ENCODE data around the gene TDG. TPM values are rescaled to one million over a fixed set of nuclear protein-coding genes. Genes with fewer than 3 reads are reported as not detected.
"Not testable (repeated sequence)": the region's sequence is repeated elsewhere in the genome, so short reads cannot be mapped to it uniquely, and the experiment has no call there.

TDG gene
- polyA plus RNA-seq, 2 donors, result 14.6 to 15.5 TPM

- not testable (repeated sequence) for H3K4me1 ChIP-seq (ENCODE audit: control insufficient read depth in 2 of 2, insufficient read depth in 2 of 2, low read length in 1 of 2); H3K9me3 ChIP-seq (ENCODE audit: control insufficient read depth in 2 of 2, insufficient read depth in 1 of 2, low read depth in 1 of 2, low read length in 1 of 2); H3K4me3 ChIP-seq (ENCODE audit: low read depth in 1 of 2, low read length in 2 of 2); H3K27ac ChIP-seq (ENCODE audit: low read depth in 2 of 2, low read length in 1 of 2); H3K27me3 ChIP-seq (ENCODE audit: control insufficient read depth in 1 of 2, insufficient read depth in 2 of 2, low read length in 2 of 2); H3K36me3 ChIP-seq (ENCODE audit: control insufficient read depth in 2 of 2, insufficient read depth in 2 of 2, low read length in 1 of 2)
- WGBS, 2 donors, result 85 to 88% methylated on average over 2 of the region's 2 CpGs
Measured at GRCh38 chr12:104036143-104036542, 70.5 kb downstream of the TDG start.

Other genes starting within 250 kb of the TDG start
- 1 to 10 TPM; 2.6 to 2.8 TPM for gene NT5DC3, start 124.6 kb upstream of the TDG start, polyA plus RNA-seq
- gene HSP90B1, start 35.5 kb upstream of the TDG start, polyA plus RNA-seq, result 100 to 1,000 TPM; 192 to 208 TPM
- 1 to 10 TPM; 1.4 to 1.6 TPM for gene GLT8D2, start 84.3 kb downstream of the TDG start, polyA plus RNA-seq
- 1 to 10 TPM; 6.8 to 6.9 TPM for gene HCFC2, start 98.7 kb downstream of the TDG start, polyA plus RNA-seq
- 10 to 100 TPM; 11.5 to 13.1 TPM for gene NFYB, start 172.3 kb downstream of the TDG start, polyA plus RNA-seq
- 10 to 100 TPM in 1 of 2 donors, 1 to 10 TPM in 1; 8.8 to 20.0 TPM for gene TXNRD1, start 249.9 kb downstream of the TDG start, polyA plus RNA-seq

Data from esophagus (tissue), 2 donors.